ENCODE measurements around the gene PKMYT1. TPM values are rescaled to one million over a fixed set of nuclear protein-coding genes. Genes with fewer than 3 reads are reported as not detected.

The PKMYT1 gene
- total and polyA plus RNA-seq, 2 experiments from 2014 or later: 90.9 to 100 TPM

- DNase-seq (ENCODE audit: low spot score): no peak
- no peaks in the 10 kb centered on the region for H3K36me3 ChIP-seq (ENCODE audit: insufficient read depth)
- H3K4me3 ChIP-seq: no peak overlapping the region
- Mint-ChIP-seq H3K27ac (no peak overlapping the region), H3K36me3 (ENCODE audit: low read depth) (peaks cover 23% of the 10 kb centered on the region), H3K9me3 (no peaks in the 10 kb centered on the region), H3K4me3 (no peak overlapping the region), H3K4me1 (peaks cover 4% of the 10 kb centered on the region; the same call in 1 of the 3 replicates), H3K27me3 (ENCODE audit: insufficient read depth, low read depth, poor library complexity) (peaks cover 3% of the 10 kb centered on the region)
- no peaks in the 10 kb centered on the region for H3K9me2 ChIP-seq (ENCODE audit: insufficient read depth)
- no peaks in the 10 kb centered on the region for H3K79me2 ChIP-seq (replicated peaks; ENCODE audit: insufficient read depth)
- H4K20me1 ChIP-seq (replicated peaks; ENCODE audit: insufficient read depth): no peaks in the 10 kb centered on the region; the same call in 1 of the 2 replicates
- no peak overlapping the region for H3K4me2 ChIP-seq
- ATAC-seq: no peak
- no peak overlapping the region for H3K27ac ChIP-seq (ENCODE audit: low read depth)
- H3K27me3 ChIP-seq (ENCODE audit: insufficient read depth): no peaks in the 10 kb centered on the region
- no peak overlapping the region for H2AFZ ChIP-seq
- TF ChIP-seq STAT1 (IDR thresholded peaks at IDR 0.05; ENCODE audit: unreplicated experiment): no peak
- no peak for TF ChIP-seq CREB1 (CRISPR knock-in tag; IDR thresholded peaks at IDR 0.05; ENCODE audit: low read depth)
- no peak for TF ChIP-seq EZH2 (IDR thresholded peaks at IDR 0.05; ENCODE audit: low read depth, unreplicated experiment)
- TF ChIP-seq, protein P1, sequence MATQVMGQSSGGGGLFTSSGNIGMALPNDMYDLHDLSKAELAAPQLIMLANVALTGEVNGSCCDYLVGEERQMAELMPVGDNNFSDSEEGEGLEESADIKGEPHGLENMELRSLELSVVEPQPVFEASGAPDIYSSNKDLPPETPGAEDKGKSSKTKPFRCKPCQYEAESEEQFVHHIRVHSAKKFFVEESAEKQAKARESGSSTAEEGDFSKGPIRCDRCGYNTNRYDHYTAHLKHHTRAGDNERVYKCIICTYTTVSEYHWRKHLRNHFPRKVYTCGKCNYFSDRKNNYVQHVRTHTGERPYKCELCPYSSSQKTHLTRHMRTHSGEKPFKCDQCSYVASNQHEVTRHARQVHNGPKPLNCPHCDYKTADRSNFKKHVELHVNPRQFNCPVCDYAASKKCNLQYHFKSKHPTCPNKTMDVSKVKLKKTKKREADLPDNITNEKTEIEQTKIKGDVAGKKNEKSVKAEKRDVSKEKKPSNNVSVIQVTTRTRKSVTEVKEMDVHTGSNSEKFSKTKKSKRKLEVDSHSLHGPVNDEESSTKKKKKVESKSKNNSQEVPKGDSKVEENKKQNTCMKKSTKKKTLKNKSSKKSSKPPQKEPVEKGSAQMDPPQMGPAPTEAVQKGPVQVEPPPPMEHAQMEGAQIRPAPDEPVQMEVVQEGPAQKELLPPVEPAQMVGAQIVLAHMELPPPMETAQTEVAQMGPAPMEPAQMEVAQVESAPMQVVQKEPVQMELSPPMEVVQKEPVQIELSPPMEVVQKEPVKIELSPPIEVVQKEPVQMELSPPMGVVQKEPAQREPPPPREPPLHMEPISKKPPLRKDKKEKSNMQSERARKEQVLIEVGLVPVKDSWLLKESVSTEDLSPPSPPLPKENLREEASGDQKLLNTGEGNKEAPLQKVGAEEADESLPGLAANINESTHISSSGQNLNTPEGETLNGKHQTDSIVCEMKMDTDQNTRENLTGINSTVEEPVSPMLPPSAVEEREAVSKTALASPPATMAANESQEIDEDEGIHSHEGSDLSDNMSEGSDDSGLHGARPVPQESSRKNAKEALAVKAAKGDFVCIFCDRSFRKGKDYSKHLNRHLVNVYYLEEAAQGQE (IDR thresholded peaks at IDR 0.05; ENCODE audit: unreplicated experiment): no peak
- no peak for TF ChIP-seq POLR2AphosphoS5 (IDR thresholded peaks at IDR 0.05; ENCODE audit: low read depth)
- no peak for TF ChIP-seq CTCF (conservative IDR thresholded peaks at IDR 0.05; ENCODE audit: low read depth in 2 of 2)
- TF ChIP-seq ZNF114 (CRISPR knock-in tag; IDR thresholded peaks at IDR 0.05): no peak
- TF ChIP-seq, protein P2, sequence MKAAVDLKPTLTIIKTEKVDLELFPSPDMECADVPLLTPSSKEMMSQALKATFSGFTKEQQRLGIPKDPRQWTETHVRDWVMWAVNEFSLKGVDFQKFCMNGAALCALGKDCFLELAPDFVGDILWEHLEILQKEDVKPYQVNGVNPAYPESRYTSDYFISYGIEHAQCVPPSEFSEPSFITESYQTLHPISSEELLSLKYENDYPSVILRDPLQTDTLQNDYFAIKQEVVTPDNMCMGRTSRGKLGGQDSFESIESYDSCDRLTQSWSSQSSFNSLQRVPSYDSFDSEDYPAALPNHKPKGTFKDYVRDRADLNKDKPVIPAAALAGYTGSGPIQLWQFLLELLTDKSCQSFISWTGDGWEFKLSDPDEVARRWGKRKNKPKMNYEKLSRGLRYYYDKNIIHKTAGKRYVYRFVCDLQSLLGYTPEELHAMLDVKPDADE (IDR thresholded peaks at IDR 0.05): no peak
- TF ChIP-seq EZH2phosphoT487 (IDR thresholded peaks at IDR 0.05; ENCODE audit: unreplicated experiment): no peak
- TF ChIP-seq, protein P3, sequence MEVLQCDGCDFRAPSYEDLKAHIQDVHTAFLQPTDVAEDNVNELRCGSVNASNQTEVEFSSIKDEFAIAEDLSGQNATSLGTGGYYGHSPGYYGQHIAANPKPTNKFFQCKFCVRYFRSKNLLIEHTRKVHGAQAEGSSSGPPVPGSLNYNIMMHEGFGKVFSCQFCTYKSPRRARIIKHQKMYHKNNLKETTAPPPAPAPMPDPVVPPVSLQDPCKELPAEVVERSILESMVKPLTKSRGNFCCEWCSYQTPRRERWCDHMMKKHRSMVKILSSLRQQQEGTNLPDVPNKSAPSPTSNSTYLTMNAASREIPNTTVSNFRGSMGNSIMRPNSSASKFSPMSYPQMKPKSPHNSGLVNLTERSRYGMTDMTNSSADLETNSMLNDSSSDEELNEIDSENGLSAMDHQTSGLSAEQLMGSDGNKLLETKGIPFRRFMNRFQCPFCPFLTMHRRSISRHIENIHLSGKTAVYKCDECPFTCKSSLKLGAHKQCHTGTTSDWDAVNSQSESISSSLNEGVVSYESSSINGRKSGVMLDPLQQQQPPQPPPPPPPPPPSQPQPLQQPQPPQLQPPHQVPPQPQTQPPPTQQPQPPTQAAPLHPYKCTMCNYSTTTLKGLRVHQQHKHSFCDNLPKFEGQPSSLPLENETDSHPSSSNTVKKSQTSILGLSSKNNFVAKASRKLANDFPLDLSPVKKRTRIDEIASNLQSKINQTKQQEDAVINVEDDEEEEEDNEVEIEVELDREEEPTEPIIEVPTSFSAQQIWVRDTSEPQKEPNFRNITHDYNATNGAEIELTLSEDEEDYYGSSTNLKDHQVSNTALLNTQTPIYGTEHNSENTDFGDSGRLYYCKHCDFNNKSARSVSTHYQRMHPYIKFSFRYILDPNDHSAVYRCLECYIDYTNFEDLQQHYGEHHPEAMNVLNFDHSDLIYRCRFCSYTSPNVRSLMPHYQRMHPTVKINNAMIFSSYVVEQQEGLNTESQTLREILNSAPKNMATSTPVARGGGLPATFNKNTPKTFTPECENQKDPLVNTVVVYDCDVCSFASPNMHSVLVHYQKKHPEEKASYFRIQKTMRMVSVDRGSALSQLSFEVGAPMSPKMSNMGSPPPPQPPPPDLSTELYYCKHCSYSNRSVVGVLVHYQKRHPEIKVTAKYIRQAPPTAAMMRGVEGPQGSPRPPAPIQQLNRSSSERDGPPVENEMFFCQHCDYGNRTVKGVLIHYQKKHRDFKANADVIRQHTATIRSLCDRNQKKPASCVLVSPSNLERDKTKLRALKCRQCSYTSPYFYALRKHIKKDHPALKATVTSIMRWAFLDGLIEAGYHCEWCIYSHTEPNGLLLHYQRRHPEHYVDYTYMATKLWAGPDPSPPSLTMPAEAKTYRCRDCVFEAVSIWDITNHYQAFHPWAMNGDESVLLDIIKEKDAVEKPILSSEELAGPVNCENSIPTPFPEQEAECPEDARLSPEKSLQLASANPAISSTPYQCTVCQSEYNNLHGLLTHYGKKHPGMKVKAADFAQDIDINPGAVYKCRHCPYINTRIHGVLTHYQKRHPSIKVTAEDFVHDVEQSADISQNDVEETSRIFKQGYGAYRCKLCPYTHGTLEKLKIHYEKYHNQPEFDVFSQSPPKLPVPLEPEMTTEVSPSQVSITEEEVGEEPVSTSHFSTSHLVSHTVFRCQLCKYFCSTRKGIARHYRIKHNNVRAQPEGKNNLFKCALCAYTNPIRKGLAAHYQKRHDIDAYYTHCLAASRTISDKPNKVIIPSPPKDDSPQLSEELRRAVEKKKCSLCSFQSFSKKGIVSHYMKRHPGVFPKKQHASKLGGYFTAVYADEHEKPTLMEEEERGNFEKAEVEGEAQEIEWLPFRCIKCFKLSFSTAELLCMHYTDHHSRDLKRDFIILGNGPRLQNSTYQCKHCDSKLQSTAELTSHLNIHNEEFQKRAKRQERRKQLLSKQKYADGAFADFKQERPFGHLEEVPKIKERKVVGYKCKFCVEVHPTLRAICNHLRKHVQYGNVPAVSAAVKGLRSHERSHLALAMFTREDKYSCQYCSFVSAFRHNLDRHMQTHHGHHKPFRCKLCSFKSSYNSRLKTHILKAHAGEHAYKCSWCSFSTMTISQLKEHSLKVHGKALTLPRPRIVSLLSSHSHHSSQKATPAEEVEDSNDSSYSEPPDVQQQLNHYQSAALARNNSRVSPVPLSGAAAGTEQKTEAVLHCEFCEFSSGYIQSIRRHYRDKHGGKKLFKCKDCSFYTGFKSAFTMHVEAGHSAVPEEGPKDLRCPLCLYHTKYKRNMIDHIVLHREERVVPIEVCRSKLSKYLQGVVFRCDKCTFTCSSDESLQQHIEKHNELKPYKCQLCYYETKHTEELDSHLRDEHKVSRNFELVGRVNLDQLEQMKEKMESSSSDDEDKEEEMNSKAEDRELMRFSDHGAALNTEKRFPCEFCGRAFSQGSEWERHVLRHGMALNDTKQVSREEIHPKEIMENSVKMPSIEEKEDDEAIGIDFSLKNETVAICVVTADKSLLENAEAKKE (CRISPR knock-in tag; IDR thresholded peaks at IDR 0.05): no peak
- no peak for TF ChIP-seq NANOG (IDR thresholded peaks at IDR 0.05; ENCODE audit: borderline replicate concordance)
- no peak for TF ChIP-seq ZNF331 (CRISPR knock-in tag; IDR thresholded peaks at IDR 0.05; ENCODE audit: low read depth)
- TF ChIP-seq JUNB (IDR thresholded peaks at IDR 0.05; ENCODE audit: unreplicated experiment): no peak
- no peaks in the 10 kb centered on the region for H3F3A ChIP-seq (replicated peaks; ENCODE audit: low read depth)
- H3K4me1 ChIP-seq (ENCODE audit: insufficient read depth): no peaks in the 10 kb centered on the region
Measured at GRCh38 chr16:2938206-2938605, 42.0 kb downstream of the PKMYT1 start.

Measured in GM23338 (cell line).